Measurements from ENCODE around the gene FRS3.

FRS3 gene, protein sequence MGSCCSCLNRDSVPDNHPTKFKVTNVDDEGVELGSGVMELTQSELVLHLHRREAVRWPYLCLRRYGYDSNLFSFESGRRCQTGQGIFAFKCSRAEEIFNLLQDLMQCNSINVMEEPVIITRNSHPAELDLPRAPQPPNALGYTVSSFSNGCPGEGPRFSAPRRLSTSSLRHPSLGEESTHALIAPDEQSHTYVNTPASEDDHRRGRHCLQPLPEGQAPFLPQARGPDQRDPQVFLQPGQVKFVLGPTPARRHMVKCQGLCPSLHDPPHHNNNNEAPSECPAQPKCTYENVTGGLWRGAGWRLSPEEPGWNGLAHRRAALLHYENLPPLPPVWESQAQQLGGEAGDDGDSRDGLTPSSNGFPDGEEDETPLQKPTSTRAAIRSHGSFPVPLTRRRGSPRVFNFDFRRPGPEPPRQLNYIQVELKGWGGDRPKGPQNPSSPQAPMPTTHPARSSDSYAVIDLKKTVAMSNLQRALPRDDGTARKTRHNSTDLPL

DNA sequence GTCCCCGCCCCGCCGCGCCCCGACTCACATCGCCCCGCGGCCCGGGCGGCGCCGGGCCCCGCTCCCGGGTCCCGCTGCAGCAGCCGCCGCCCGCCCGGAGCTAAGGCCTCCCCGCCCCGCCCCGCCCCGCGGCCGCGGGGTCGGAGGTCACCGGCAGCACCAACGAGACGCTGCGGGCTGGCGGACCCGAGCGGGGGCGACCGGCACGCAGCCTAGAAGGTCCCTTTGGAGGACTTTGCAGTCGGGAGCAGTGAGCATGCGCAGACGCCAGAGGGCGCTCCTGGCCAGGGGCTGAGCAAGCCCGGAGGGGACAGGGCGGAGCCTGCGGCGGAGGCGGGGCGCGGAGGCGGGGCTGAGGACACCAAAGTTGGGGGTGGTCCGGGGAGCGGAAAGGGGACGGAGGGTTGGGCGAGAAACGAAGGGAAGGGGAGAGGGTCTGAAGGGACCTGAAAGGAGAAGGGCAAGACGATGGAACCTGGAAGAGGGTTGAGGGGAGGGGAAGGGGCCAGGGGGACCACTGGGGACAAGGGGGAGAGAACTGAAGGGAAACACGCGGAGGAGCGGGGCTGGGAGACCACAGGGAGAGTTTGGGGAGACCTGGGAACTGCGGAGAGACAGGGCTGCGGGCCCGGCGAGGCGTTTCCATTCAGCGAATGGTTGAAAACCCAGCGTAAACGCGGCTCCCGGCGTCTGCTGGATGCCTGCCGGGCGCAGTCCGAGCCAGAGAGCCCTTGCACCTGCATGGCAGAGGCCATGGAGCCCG is at the start of gene FRS3:
TSS of gene FRS3 (minus strand) at position 113 of the 763 bp plus-strand sequence. CDS start 2,913 bp downstream, outside the sequence.
- Histone ChIP-seq H3K4me3 (ENCODE audit: low read depth in 1 of 5, low read length in 5 of 5) (peak within 1 kb of the TSS; percentile 77 to 83 (median 79)), H3K36me3 (ENCODE audit: control insufficient read depth in 5 of 5, insufficient read depth in 5 of 5, low read length in 5 of 5) (peaks cover 3 to 21% (median 17%) of the 10 kb centered on the region in 5 donors), H3K9me3 (ENCODE audit: control insufficient read depth in 5 of 5, low read length in 5 of 5) (no peaks in the 10 kb centered on the region), H3K27me3 (ENCODE audit: control insufficient read depth in 5 of 5, insufficient read depth in 4 of 5, low read length in 5 of 5) (no peaks in the 10 kb centered on the region), H3K4me1 (ENCODE audit: control insufficient read depth in 5 of 5, insufficient read depth in 5 of 5, low read length in 5 of 5) (peaks cover 9 to 39% (median 39%) of the 10 kb centered on the region in 5 donors), H3K9ac (ENCODE audit: low read length in 5 of 5) (peak within 1 kb of the TSS; percentile 72 to 85 (median 78)), H3K27ac (ENCODE audit: low read depth, low read length) (peak within 1 kb of the TSS; percentile 84)

DNA sequence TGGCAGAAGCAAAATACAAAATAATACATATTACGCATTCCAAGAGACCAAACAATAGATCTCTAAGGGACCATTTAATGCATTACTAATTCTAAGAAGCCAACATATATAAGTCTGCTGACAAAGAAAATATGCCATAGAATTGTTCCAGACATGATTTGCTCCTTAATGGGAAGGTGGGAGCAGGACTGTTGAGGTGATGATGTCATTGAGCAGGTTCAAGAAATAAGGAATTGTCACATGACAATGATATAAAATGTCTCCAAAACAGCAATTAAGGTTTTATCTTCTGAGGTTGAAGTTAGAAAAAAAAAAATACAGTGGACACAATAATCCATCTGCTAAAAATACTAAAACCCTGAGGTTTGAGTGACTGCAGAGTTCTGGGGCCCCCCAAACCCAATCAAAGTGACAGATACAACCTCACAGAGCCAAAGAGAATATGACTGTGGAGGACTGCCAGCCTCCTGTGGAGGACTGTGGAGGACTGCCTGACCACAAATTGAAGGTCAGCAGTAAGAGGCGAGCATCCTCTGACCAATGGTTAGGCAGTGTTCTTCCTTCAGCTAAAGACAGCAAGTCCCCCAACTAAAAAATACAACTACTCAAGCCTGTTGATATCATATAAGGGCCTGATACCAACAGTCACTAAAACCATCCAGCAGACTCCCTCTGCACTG is 46.8 kb upstream of the FRS3 start:
- Histone ChIP-seq H3K9ac (ENCODE audit: low read length in 5 of 5) (no peak overlapping the region), H3K27me3 (ENCODE audit: control insufficient read depth in 5 of 5, insufficient read depth in 4 of 5, low read length in 5 of 5) (no peaks in the 10 kb centered on the region), H3K36me3 (ENCODE audit: control insufficient read depth in 5 of 5, insufficient read depth in 5 of 5, low read length in 5 of 5) (no peaks in the 10 kb centered on the region), H3K4me1 (ENCODE audit: control insufficient read depth in 5 of 5, insufficient read depth in 5 of 5, low read length in 5 of 5) (no peaks in the 10 kb centered on the region), H3K27ac (ENCODE audit: low read depth, low read length) (no peak overlapping the region), H3K4me3 (ENCODE audit: low read depth in 1 of 5, low read length in 5 of 5) (no peak overlapping the region), H3K9me3 (ENCODE audit: control insufficient read depth in 5 of 5, low read length in 5 of 5) (no peaks in the 10 kb centered on the region)

DNA sequence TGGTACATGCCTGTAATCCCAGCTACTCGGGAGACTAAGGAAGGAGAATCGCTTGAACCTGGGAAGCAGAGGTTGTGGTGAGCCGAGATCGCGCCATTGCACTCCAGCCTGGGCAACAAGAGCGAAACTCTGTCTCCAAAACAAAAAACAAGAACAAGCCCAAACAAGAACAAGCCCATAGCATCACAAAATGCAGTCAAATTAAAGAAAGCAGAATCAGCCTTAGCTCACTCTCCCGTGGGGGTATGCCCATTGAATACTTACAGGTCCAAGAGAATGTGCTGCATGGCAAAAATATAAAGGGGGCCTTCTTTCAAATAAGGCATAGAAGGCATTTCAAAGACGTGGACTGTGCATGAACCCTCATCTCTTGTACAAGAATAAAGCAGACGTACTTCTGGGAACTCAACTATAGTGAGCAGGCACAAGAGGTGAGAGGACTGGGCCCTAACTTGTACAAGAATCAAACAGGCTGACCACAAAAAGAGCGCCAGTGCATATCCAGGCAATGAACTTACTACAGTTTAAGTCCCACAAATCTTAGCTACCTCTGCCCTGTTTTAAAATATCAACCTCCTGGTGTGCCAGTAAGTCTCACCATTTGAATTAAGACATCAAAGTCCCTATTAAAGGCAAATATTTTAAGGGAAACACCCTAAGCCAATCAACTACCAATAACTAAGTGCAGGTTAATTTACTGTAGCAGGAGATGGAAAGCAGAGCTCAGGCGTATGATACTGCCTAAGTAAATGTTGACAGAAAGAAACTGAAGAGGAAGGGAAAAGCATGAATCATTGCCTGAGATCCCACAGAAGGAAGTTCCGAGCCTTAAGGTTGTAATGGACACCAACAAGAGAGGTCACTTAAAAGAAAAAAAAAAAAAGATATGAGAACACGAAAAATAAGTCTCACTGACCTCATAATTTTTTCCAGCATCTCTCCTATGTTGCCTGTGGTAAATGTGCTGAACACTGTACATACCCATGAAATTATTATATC is 45.2 kb upstream of the FRS3 start:
- Histone ChIP-seq H3K9ac (ENCODE audit: low read length in 5 of 5) (no peak overlapping the region), H3K36me3 (ENCODE audit: control insufficient read depth in 5 of 5, insufficient read depth in 5 of 5, low read length in 5 of 5) (no peaks in the 10 kb centered on the region), H3K4me1 (ENCODE audit: control insufficient read depth in 5 of 5, insufficient read depth in 5 of 5, low read length in 5 of 5) (no peaks in the 10 kb centered on the region), H3K27ac (ENCODE audit: low read depth, low read length) (no peak overlapping the region), H3K9me3 (ENCODE audit: control insufficient read depth in 5 of 5, low read length in 5 of 5) (no peaks in the 10 kb centered on the region), H3K4me3 (ENCODE audit: low read depth in 1 of 5, low read length in 5 of 5) (no peak overlapping the region), H3K27me3 (ENCODE audit: control insufficient read depth in 5 of 5, insufficient read depth in 4 of 5, low read length in 5 of 5) (no peaks in the 10 kb centered on the region)

DNA sequence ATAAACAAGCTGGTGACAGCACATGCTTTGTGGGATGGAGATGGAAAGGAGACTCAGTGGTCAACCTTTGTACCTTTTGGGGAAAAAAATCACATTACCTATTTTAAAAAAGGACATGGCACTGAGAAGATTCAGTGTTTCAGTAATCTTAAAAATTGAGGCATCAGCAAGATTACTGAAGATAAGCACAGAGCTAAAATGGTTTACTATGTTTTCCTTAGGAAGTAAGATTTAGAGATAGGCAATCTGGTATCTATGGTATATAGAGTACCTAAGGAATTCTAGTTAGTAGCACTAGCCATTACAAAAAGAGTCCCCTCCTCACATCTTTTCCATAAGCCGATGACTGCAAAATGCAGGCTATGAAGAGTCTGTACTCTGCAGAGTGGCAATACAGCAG is 43.5 kb upstream of the FRS3 start:
- H3K4me1 ChIP-seq (ENCODE audit: control insufficient read depth in 5 of 5, insufficient read depth in 5 of 5, low read length in 5 of 5): no peaks in the 10 kb centered on the region
- H3K4me3 ChIP-seq (ENCODE audit: low read depth in 1 of 5, low read length in 5 of 5): no peak overlapping the region
- no peaks in the 10 kb centered on the region for H3K9me3 ChIP-seq (ENCODE audit: control insufficient read depth in 5 of 5, low read length in 5 of 5)
- H3K36me3 ChIP-seq (ENCODE audit: control insufficient read depth in 5 of 5, insufficient read depth in 5 of 5, low read length in 5 of 5): no peaks in the 10 kb centered on the region
- H3K27ac ChIP-seq (ENCODE audit: low read depth, low read length): no peak overlapping the region
- no peak overlapping the region for H3K9ac ChIP-seq (ENCODE audit: low read length in 5 of 5)
- no peaks in the 10 kb centered on the region for H3K27me3 ChIP-seq (ENCODE audit: control insufficient read depth in 5 of 5, insufficient read depth in 4 of 5, low read length in 5 of 5)

DNA sequence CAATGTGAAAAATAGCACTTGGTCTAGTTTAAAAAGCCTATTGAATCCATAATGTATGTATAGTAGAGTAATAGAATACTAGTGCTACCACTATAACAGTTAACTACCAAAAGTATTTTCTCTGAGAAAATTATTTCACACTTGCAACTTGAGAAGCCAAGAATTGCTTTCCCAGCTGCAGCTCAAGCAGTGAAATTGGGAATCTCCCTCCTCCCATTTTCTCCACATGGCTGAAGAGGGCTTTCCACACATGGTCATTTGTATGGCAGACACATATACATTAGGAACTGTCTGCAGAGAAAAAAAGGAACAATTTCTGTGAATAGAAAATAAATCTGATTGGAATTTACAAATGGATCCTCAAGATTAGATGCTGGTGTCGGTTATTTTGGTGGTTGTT is 42.3 kb upstream of the FRS3 start:
- H3K4me1 ChIP-seq (ENCODE audit: control insufficient read depth in 5 of 5, insufficient read depth in 5 of 5, low read length in 5 of 5): no peaks in the 10 kb centered on the region
- H3K36me3 ChIP-seq (ENCODE audit: control insufficient read depth in 5 of 5, insufficient read depth in 5 of 5, low read length in 5 of 5): no peaks in the 10 kb centered on the region
- H3K9ac ChIP-seq (ENCODE audit: low read length in 5 of 5): no peak overlapping the region

DNA sequence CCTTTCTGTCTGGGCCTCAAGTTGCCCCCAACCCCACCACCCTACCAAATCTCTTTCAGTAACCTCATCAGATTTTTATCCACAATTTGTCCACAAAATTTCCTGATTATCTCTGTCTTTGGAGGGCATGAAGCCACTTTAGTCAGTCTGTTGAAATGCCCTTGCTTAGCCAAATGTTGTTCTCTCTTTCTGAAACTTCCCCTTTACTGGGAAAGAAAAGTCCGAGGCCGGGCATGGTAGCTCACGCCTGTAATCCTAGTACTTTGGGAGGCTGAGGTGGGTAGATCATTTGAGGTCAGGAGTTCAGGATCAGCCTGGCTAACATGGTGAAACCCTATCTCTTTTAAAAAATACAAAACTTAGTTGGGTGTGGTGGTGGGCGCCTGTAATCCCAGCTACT is 41.6 kb upstream of the FRS3 start:
- H3K9me3 ChIP-seq (ENCODE audit: control insufficient read depth in 5 of 5, low read length in 5 of 5): no peaks in the 10 kb centered on the region
- no peak overlapping the region for H3K27ac ChIP-seq (ENCODE audit: low read depth, low read length)
- no peaks in the 10 kb centered on the region for H3K27me3 ChIP-seq (ENCODE audit: control insufficient read depth in 5 of 5, insufficient read depth in 4 of 5, low read length in 5 of 5)
- no peak overlapping the region for H3K9ac ChIP-seq (ENCODE audit: low read length in 5 of 5)
- no peaks in the 10 kb centered on the region for H3K36me3 ChIP-seq (ENCODE audit: control insufficient read depth in 5 of 5, insufficient read depth in 5 of 5, low read length in 5 of 5)
- H3K4me1 ChIP-seq (ENCODE audit: control insufficient read depth in 5 of 5, insufficient read depth in 5 of 5, low read length in 5 of 5): no peaks in the 10 kb centered on the region
- H3K4me3 ChIP-seq (ENCODE audit: low read depth in 1 of 5, low read length in 5 of 5): no peak overlapping the region

More for the DNA sequence above, 42.3 kb upstream of the FRS3 start:
- Histone ChIP-seq H3K27ac (ENCODE audit: low read depth, low read length) (no peak overlapping the region), H3K27me3 (ENCODE audit: control insufficient read depth in 5 of 5, insufficient read depth in 4 of 5, low read length in 5 of 5) (no peaks in the 10 kb centered on the region), H3K9me3 (ENCODE audit: control insufficient read depth in 5 of 5, low read length in 5 of 5) (no peaks in the 10 kb centered on the region), H3K4me3 (ENCODE audit: low read depth in 1 of 5, low read length in 5 of 5) (no peak overlapping the region)

DNA sequence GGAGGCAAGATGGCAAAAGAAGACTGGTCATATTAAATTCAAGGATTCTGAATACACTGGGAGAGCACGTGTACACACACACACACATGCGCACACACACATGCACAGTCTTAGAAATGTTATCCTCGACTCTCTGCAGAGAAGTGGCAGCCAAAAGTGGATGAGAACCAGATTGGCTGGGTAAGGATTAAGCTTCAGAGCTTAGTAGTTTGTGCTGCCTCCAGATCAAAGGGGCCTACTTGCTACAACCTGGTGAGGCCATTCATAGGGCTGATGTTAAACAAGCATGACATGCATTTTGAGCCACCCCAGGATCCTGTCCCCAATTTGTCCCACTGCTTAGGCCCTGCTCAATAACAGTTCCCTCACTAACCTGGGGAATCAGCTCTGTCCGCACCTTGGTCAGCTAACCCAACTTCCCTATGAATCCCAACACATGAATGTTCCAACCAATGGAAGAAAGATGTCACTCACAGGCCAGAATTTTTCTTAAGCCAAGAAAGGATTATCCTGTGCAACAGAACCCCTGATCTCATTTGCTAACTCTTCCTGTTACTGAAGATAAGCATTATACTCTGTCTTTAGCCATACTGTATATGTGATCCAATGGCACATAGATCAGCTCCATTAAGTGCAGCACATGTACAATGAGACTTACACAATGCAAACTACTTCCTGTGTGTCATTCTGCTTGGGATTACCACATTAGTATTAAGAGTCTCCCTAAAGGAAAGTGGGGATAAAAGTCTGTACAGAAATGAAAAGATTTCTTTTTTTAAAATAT is 38.8 kb upstream of the FRS3 start:
- Histone ChIP-seq H3K4me1 (ENCODE audit: control insufficient read depth in 5 of 5, insufficient read depth in 5 of 5, low read length in 5 of 5) (no peaks in the 10 kb centered on the region), H3K27ac (ENCODE audit: low read depth, low read length) (no peak overlapping the region), H3K4me3 (ENCODE audit: low read depth in 1 of 5, low read length in 5 of 5) (no peak overlapping the region), H3K9me3 (ENCODE audit: control insufficient read depth in 5 of 5, low read length in 5 of 5) (no peaks in the 10 kb centered on the region), H3K27me3 (ENCODE audit: control insufficient read depth in 5 of 5, insufficient read depth in 4 of 5, low read length in 5 of 5) (no peaks in the 10 kb centered on the region), H3K36me3 (ENCODE audit: control insufficient read depth in 5 of 5, insufficient read depth in 5 of 5, low read length in 5 of 5) (no peaks in the 10 kb centered on the region), H3K9ac (ENCODE audit: low read length in 5 of 5) (no peak overlapping the region)

DNA sequence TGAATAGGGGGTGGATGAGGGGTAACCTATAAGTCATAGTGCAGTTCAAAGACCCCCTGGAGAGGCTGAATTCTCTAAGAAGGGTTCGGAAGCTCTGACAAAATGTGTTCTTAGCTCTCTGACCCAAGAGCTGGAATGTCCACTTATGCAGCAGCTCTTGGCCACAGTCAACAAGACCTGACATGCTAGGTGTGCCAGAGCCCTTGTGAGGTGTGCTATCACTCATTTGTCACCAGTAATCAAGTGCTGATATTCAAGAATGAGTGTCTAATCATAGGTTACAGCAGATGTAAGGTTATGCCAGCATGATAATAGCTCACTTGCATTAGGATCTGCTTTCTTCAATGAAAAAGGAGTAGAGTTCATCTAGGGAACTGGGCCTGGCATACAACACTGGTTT is 35.9 kb upstream of the FRS3 start:
- no peak overlapping the region for H3K27ac ChIP-seq (ENCODE audit: low read depth, low read length)
- H3K4me3 ChIP-seq (ENCODE audit: low read depth in 1 of 5, low read length in 5 of 5): no peak overlapping the region
- H3K9me3 ChIP-seq (ENCODE audit: control insufficient read depth in 5 of 5, low read length in 5 of 5): no peaks in the 10 kb centered on the region
- peak overlapping the region in 1 of 5 donors; percentile 37 for H3K9ac ChIP-seq (ENCODE audit: low read length in 5 of 5)
- H3K4me1 ChIP-seq (ENCODE audit: control insufficient read depth in 5 of 5, insufficient read depth in 5 of 5, low read length in 5 of 5): no peaks in the 10 kb centered on the region
- no peaks in the 10 kb centered on the region for H3K27me3 ChIP-seq (ENCODE audit: control insufficient read depth in 5 of 5, insufficient read depth in 4 of 5, low read length in 5 of 5)
- no peaks in the 10 kb centered on the region for H3K36me3 ChIP-seq (ENCODE audit: control insufficient read depth in 5 of 5, insufficient read depth in 5 of 5, low read length in 5 of 5)

DNA sequence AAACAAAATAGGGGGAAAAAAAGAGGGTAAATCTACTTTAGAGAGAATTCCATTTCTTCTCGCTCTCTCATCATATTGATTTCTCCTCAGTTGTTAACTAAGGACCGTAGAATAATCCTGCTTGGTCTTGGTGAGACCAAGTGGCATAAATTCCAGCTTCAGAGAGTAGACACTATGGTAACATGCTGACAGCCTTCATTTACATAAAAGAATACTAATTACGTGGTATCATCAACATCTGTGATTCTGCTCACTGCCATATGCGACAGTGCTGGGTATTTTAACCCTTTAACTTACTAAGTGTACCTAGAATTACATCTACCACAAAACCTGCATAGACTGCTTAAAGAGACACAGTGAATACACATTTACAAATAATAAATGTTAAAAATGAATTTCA is 34.9 kb upstream of the FRS3 start:
- H3K27me3 ChIP-seq (ENCODE audit: control insufficient read depth in 5 of 5, insufficient read depth in 4 of 5, low read length in 5 of 5): no peaks in the 10 kb centered on the region
- H3K27ac ChIP-seq (ENCODE audit: low read depth, low read length): no peak overlapping the region
- no peaks in the 10 kb centered on the region for H3K36me3 ChIP-seq (ENCODE audit: control insufficient read depth in 5 of 5, insufficient read depth in 5 of 5, low read length in 5 of 5)
- no peaks in the 10 kb centered on the region for H3K4me1 ChIP-seq (ENCODE audit: control insufficient read depth in 5 of 5, insufficient read depth in 5 of 5, low read length in 5 of 5)
- no peaks in the 10 kb centered on the region for H3K9me3 ChIP-seq (ENCODE audit: control insufficient read depth in 5 of 5, low read length in 5 of 5)
- H3K4me3 ChIP-seq (ENCODE audit: low read depth in 1 of 5, low read length in 5 of 5): no peak overlapping the region
- H3K9ac ChIP-seq (ENCODE audit: low read length in 5 of 5): no peak overlapping the region

Measured in subcutaneous abdominal adipose tissue (tissue), 5 donors.